GM21576 (cell line): Measurements from ENCODE around the gene EVA1B.

Source experiments
- ATAC-seq: cut with Tn5 transposase; IDR thresholded peaks from one replicate; pipeline ENCODE4 v1.9.1; 2021; ENCODE audit warnings: mild to moderate bottlenecking, moderate library complexity; ENCODE audit not compliant: unreplicated experiment

Gene EVA1B

DNA sequence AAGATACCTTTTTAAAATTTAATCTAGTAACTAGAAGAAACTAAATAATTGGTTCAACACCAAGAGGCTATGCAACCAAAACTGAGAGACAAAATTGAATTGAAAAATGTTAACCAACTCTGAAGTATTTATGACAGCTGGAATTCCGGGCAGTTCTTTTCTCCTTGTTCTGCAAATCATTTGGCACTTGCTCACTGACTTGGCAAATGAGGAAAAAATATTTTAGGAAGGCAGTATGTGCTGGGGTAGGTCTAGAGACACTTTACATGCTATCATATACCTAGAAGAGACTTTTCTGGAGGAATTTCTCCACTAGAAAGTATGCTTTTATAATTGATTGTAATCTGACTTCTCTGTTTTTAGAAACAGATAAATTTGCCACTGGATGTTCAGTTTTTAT is 39.4 kb downstream of the EVA1B start:
- no peak for ATAC-seq

- no peak for ATAC-seq
These were observed 43.6 kb downstream of the EVA1B start for GRCh38 chr1:36279789-36280296.

DNA sequence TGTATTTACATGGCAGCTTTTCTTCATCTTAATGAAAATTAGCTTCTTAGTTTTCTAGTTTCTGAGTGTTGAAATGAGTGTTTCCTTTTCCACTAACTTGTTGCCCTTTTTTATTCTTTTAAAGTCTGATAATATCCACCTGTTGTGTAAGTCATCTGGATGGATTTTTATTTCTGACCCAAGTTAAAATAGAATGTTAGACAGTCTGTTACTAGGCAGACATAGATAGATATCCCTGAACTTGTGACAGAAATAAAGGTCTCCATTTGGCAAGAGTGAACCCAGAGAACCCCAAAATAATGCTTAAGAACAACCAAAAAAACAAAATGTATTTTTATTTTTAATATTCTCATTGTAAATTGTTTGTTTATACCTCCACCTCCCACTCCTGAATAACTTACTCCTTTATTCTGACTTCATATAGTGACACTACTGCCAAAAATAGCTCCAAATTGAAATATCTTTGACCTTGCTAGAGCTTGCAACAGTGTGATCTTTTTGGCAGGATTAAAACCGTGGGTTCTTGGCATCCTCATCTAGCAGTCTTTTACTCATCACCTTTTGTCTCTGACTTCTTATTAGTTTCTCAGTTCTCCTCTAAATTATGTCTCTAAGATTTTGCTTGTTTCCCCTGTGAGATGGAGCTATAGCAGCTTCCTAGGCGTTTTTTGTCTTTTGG is 44.2 kb downstream of the EVA1B start:
- no peak for ATAC-seq

DNA sequence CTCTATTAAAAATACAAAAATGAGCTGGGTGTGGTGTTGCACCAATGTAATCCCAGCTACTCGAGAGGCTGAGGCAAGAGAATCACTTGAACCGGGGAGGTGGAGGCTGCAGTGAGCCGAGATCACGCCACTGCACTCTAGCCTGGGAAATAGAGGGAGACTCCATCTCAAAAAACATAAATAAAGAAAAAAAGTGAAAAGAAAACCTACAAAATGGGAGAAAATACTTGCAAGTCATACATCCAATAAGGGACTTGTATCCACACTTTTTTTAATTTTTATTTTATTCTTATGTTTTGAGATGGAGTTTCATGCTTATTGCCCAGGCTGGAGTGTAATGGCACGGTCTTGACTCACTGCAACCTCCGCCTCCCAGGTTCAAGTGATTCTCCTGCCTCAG is 46.8 kb downstream of the EVA1B start:
- no peak for ATAC-seq

DNA sequence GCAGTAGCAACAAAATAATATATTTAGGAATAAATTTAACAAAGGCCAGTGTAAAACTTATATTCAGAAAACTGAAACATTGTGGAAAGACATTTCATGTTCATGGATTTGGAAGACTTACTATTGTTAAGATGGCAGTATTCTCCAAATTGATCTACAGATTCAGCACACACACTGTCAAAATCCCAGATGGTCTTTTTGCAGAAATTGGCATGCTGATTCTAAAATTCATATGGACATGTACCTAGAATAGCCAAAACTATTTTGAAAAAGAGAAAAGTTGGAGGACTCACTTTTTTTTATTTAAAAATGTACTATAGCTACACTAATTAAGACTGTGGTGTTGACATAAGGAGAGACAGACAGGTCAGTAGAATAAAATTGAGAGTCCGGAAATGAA is 49.2 kb downstream of the EVA1B start:
- no peak for ATAC-seq

GRCh38 chr1:36273024-36273423 is 50.4 kb downstream of the EVA1B start:
- no peak for ATAC-seq
